HT-29 (cell line): Measurements from ENCODE around the gene ALDH2. TPM values are rescaled to one million over a fixed set of nuclear protein-coding genes. Genes with fewer than 3 reads are reported as not detected.
"Not testable (repeated sequence)": the region's sequence is repeated elsewhere in the genome, so short reads cannot be mapped to it uniquely, and the experiment has no call there.

Experiments
- DNase-seq: peaks from one replicate; pipeline ENCODE4 v3.0.0-alpha.2; 2015; ENCODE audit warnings: low spot score
- total RNA-seq: library from RNA; depleted of rRNA; stranded (reverse); fragments of >200 nt; shearing (Covaris generic); gene quantifications from 2 replicates; pipeline ENCODE4 v1.2.3, GENCODE V29; 2014

ALDH2 gene
- total RNA-seq, 1 experiment from 2014 or later = 94.6 TPM

DNA sequence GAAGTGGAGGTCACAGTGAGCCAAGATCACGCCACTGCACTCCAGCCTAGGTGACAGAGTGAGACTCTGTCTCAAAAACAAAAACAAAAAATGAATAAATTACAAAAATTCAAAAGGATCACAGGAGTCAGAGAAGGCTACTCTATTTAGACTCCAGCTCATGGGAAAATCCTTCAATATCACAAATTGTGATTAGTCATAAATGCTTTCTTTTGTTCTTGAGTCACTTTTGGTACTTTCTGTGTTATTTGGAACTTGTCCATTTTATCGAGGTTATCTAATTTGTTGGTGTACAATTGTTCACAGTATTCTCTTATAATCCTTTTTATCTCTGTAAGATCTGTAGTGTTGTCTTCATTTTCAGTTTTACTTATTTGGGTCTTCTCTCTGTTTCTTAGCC, 18.9 kb downstream of the ALDH2 start:
- DNase-seq = no peak

DNA sequence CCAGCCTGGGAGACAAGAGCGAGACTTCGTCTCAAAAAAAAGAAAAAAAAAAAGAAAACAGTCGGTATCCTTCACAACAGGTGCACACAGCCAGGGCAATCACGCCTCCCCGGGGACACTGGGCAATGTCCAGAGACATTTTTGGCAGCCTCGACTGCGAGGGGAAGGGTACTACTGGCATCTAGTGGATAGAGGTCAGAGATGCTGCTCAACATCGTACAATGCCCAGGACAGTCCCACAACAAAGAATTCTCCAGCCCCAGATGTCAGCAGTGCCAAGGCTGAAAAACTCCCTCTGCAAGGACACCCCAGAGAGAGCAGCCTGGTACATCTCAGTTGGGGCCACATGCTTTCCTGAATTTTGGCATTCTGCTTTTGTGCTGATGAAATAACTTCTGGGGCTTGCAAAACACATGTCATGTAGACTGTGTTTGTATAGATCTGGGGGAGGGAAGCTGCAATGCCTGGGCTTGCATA, 21.5 kb downstream of the ALDH2 start:
- DNase-seq = peak; percentile 59

DNA sequence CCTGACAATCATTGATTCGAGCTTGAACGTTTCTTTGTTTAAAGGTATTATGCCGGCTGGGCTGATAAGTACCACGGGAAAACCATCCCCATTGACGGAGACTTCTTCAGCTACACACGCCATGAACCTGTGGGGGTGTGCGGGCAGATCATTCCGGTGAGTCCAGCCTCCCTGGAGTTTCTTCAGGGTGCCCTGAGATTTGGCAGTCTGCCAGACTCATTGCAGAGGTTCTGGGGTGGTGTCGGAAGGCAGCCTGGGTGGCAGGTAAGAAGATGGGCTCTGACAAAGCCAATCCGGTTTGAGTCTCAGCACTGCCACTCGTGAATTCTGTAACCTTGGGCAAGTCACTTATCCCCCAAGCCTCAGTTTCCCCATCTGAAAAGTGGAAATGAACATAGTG, 23.0 kb downstream of the ALDH2 start:
- DNase-seq = no peak

DNA sequence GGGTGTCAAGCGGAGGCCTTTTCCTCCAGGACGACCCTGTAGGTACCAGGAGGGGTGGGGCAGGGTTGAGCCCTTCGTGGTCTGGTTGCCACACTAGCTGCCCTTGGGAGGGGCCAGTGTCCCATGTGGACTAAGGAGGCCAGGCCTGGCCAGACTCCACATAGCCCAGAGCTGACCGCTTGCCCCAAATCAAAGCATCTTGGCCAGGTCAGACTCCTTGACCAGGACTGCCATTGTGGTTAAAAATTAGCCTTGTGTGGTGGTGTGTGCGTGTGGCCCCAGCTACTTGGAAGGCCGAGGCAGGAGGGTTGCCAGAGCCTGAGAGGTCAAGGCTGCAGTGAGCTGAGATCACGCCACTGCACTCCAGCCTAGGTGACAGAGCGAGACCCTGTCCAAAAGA, 24.8 kb downstream of the ALDH2 start:
- no peak for DNase-seq

DNA sequence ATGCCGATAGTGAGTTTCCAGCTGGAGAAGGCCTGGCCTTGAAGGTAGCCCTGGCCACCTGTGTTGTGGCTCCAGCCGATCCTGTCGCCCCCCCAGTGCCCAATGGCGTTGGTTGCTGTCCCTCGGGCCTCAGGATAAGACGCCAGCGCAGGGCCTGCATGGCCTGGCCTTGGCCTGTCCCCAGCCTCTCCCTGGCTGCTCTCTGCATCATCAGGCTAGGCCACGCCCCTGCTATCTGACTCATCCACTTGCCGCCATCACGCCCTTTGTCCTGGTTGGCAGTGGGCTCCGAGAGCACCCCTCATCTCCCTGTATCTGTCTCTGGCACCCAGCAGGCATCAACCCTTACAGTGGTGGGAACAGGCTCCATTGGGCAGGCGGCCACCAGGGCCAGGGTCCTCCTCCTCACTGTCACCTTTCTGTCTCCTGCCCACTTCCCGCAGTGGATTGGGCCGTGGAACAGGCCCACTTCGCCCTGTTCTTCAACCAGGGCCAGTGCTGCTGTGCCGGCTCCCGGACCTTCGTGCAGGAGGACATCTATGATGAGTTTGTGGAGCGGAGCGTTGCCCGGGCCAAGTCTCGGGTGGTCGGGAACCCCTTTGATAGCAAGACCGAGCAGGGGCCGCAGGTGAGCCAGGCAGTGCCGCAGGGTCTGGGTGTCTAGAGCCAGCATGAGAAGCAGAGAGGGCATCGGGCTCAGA, 25.6 kb downstream of the ALDH2 start:
- DNase-seq = no peak

DNA sequence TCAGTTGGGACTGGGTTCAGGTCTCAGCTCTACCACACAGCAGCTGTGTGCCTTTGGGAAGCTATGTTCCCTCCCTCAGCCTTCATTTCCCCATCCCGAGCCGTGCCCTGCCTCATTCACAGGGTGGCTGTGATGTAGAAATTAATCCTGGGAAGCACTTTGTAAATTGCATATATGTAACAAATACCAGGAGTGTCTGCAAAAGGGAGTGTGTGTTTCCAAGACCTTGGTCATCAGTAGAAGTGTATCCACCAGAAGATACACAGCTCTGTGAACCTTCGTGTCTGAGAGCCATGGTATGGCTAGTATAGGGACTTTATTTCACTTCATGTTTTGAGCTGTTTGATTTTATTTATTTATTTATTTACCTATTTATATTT, 26.1 kb downstream of the ALDH2 start:
- no peak for DNase-seq

DNA sequence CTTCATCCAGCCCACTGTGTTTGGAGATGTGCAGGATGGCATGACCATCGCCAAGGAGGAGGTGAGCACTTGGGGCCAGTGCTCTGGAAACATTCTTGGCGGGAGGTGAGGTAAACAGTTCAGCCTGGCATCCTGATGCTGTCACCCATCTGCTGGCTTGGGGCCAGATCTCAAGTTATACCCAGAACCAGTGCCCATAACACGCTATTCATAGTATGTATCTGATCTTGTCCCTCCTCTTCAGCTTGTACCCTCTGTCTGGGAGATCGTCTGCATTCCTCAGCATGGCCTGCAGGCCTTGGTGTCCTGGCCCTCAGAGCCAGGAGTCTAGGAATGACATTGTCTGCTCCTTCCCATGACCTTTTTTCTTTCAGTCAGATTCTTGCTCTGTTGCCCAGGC, 31.4 kb downstream of the ALDH2 start:
- DNase-seq = no peak

DNA sequence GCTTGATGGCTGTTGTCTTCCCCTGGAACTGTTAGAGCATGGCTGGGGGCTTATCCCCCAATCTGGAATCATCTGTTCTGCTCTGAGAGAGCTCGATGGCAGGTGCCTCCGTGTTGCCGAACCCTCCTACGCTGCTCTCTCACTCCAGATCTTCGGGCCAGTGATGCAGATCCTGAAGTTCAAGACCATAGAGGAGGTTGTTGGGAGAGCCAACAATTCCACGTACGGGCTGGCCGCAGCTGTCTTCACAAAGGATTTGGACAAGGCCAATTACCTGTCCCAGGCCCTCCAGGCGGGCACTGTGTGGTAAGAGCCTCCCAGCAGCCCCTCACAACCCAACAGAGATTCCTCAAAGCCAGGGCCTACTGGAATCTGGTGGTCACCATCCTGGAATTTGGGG, 33.0 kb downstream of the ALDH2 start:
- DNase-seq = no peak

DNA sequence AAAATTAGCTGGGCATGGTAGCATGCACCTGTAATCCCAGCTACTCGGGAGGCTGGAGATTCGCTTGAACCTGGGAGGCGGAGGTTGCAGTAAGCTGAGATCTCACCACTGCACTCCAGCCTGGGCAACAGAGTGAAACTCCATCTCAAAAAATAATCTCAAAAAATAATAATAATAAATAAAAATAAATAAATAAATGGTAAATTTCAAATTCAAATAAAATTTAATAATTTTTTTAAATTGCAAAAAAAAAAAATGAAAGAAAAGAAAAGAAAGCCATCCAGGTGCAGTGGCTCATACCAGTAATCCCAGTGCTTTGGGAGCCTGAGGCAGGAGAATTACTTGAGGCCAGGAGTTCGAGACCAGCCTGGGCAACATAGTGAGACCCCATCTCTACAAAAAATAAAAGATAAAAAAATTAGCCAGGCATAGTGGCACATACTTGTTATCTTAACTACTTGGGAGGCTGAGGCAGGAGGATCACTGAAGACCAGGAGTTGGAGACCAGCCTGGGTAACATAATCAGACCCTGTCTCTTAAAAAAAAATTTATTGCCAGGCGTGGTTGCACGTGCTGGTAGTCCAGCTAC, 36.4 kb downstream of the ALDH2 start:
- DNase-seq = no peak

DNA sequence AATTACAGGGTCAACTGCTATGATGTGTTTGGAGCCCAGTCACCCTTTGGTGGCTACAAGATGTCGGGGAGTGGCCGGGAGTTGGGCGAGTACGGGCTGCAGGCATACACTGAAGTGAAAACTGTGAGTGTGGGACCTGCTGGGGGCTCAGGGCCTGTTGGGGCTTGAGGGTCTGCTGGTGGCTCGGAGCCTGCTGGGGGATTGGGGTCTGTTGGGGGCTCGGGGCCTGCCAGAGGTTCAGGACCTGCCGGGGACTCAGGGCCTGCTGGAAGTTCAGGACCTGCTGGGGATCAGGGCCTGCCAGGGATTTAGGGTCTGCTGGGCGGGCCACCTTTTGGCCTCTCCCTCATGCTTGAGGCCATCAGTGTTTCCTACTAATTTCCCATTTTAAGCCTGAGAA, 37.1 kb downstream of the ALDH2 start:
- no peak for DNase-seq

DNA sequence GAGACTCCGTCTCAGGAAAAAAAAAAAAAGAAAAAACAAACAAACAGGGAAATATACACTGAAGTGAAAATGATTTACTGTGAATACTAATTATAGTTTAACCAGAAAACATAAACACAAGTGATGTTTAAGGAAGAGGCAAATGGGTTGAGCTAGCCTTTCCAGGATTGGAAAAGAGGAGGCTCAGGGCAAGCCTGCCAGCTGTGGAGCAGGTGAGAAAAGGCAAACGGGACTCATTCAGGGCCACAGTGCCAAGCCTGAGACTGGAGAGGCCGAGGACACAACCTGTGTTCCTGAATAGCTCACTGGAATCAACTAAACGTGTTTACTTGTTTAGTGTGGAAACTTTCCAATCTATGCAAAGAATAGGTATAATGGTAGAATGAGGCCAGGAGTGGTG, 39.6 kb downstream of the ALDH2 start:
- no peak for DNase-seq

DNA sequence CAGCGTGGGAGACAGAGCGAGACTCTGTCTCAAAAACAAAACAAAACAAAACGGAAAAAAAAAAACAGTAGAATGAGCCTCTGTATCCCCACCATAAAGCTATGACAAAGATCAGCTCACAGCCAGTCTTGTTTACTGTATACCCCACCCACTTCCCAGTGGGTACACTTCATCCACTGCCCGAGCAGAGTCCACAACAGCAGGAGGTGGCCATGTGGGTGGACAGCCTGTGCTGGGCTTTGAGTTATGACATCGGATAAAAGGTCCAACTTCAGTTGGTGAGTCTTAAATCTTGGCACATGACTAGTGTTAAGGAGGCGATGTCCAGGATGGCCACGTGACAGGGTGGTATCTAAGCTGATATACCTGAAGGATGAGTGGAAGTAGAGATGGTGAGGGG, 40.5 kb downstream of the ALDH2 start:
- no peak for DNase-seq

DNA sequence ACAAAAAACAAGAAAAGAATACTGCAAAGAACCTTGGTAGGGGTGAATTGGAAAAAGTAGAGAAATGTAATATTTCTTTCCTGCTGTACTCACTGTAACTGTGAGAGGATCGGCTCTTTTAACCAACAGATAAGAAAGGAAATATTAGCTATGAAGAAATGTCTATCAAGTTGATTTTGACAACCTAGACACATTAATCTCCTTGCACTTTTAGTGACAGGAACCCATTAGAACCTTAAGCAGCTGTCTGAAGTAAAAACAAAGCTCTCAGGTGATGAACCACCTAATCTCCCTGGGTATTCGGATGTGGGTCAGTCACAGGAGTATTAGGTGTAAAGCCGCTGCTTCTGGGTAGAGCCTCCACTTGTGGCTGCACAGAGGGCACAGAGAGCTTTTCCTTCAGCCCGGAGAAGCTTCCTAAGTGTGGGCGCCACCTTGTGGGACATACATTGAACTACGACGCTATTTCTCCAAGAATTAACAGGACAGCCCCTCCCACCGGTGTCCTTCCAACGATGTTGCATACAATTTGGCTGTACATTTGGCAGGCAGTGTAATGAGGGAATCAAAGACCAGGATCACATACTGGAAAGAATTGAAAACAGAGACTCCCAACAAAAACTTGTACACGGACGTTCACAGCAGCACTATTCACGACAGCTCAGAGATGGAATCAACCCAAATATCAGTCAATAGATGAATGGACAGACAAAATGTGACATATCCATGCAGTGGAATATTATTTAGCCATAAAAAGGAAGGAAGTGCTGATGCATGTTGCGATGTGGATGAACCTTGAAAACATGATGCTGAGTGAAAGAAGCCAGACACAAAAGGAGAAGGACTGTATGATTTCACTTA, 46.4 kb downstream of the ALDH2 start:
- peak; percentile 92 for DNase-seq

DNA sequence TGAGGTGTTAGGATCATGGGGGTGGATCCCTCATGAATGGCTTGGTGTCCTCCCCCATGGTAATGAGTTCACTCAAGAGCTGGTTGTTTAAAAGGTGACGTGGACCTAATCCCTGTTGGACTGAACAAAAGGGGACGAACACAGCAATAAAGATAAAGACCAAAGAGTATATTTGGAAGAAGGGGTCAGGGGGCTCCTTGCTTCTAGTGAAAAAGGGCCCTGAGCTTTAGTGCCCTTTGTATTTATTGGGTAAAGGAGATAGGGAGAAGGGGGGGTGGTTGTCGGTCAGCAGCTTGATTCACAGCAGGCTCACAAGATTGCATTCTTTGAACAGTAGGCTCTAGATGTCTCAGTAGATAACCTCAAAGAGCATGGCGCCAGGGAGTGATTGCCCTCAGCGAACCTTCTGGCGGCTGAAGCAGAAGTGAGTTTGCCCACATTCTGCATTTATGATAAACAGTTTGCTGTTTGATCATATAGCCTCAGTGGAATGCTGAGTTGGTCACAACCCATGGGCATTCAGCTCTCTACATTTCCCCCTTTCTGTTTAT, 49.4 kb downstream of the ALDH2 start:
- no peak for DNase-seq

DNA sequence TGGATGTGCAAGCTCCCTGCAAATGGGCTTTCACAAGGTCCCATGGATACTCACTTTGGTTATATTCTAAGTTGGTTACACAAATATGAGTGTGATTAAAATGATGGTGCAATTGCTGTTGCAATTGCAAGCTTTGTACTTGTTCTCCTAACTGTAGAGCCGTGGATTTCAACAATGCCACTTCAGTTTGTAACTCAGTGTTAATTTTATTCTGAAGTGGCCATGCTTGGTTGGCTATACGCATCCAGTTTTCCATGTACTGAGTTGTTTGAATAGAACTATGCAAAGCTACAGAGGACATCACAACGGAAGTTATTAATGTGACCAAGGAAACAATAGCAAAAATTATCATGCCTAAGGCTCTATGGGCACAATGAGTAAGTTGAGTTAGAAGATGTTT, 50.2 kb downstream of the ALDH2 start:
- DNase-seq = not testable (repeated sequence)

DNA sequence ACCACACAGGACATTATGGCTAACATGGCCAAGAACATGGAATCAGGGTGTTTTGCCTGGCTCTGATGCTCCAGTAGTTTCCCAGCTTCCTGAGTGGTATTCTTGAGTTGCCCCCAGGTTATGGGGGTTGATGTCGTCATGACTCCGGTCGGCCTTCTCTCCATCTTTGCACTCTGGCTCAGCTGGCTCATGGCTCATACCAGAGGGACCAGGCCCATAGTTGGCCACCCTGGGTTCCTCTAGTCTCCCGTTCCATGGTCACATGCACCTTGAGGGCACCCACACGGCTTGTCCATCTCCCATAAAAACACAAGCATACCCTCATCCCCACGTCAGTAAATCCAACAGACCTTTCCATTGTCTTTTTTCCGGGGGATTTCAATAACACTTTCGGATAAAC, 51.6 kb downstream of the ALDH2 start:
- DNase-seq = no peak

DNA sequence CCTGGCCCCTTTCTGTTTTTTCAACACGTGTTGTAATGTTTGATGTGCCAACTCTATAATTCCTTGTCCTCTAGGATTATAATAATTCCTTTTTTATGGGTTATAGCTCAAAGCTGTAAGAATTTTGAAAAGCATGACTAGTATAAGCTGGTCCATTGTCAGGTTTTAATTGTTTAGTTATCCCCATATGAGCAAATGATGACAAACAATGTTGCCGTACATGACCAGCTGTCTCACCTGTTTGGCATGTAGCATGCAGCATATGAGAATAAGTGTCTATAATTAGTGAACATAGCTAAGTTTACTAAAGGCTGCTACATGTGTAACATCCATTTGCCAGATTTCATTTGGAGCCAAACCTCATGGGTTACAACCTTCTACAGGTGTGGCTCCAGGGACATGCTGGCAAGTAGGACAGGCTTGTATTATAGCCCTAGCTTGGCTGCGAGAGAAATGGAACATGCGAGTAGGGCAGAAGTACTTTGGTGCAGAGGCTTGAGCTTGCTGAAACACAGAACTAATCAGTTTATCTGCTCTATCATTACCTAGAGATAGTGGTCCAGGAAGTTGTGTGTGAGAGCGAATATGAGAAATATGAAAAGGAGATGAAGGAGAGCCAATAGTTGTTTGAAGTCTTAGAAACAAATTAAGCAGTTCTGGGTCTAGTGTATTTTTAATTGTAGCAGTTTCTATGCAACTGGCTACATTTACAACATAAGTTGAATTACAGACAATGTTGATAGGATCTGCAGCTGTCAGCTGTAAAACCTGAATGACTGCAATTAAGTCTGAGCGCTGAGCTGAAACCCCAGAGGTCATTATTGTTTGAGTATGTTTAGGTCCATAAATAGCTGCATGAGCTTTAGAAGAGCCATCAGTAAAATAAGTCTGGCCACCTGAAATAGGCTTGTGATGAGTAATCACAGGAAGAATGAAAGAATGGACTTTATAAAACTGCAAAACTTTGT, 52.7 kb downstream of the ALDH2 start:
- peak; percentile 49 for DNase-seq

DNA sequence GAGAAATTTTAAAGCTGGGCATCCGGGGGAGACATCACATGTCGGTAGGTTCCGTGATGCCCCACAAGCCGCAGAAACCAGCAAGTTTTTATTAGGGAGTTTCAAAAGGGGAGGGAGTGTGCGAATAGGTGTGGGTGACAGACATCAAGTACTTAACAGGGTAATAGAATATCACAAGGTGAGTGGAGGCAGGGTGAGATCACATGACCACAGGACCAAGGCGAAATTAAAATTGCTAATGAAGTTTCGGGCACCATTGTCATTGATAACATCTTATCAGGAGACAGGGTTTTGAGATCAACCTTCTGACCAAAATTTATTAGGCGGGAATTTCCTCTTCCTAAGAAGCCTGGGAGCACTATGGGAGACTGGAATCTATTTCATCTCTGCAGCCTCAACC, 54.1 kb downstream of the ALDH2 start:
- not testable (repeated sequence) for DNase-seq

DNA sequence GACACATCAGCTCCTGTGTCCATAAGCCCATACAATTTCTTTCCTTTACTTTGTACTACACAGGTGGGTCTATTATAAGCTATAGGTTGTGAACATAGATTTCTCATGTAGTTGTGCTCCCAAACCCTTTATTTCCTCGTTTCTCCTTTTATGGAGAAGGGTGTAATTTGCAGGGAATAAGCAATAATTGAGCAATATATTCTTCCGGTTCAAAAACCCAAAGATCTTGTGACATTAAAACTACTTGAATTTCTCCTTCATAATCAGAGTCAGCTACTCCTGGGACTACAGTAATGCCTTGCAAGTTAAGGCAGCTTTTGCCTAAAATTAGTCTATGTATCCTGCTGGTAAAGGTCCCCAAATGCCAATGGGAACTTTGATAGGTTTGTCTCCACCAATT, 56.2 kb downstream of the ALDH2 start:
- no peak for DNase-seq

DNA sequence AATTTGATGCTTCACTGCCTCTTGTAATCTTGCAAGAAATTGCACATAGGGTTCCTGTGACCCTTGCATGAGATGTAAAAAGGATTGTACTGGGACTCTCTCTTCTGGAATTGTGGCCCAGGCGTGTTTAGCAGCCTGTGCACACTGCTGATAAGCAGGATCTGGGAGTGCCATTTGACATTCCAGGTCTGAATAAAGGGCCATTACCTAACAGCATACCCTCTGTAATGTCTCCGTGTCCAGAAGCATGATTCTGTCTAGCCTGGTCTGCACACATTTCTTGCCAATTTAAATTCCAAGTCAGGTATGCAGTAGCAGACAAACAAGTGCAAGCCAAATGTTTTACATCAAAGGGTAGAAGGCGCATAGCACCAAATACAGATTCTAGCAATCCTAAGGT, 57.2 kb downstream of the ALDH2 start:
- no peak for DNase-seq

DNA sequence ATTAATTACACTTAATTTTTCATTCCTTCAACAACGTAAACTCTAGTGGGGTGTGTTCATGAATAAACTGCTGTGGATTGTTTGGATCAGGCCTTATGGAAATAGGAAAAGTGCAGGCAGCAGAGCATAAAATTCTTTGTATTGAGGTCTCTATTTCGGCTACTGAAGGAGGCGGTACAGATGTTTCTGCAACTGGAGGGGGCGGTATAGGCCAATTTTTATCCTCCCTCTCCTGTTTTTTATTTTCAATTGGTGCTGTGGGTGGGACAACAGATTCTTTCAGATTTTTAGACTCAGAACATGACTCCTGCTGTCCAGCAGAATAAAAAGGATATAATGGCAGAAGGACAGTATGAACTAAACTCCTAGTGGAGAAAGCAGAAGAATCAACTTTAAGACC, 57.6 kb downstream of the ALDH2 start:
- peak; percentile 31 for DNase-seq
